IPS-20b (cell line): ENCODE data around the gene CAVIN1.
"Not testable (repeated sequence)": the region's sequence is repeated elsewhere in the genome, so short reads cannot be mapped to it uniquely, and the experiment has no call there.

ENCODE experiments used
- H3K27ac ChIP-seq: one replicate; pipeline ENCODE4 v1.5.1; 2013; ENCODE audit warnings: low read length
- H3K27me3 ChIP-seq: 2 replicates; pipeline ENCODE4 v1.6.1; 2013; ENCODE audit warnings: mild to moderate bottlenecking, low read length, inconsistent platforms; ENCODE audit not compliant: insufficient read depth
- H3K36me3 ChIP-seq: 2 replicates; pipeline ENCODE4 v1.6.1; 2013; ENCODE audit warnings: low read depth, mild to moderate bottlenecking, inconsistent platforms, low read length, moderate library complexity; ENCODE audit not compliant: insufficient read depth
- H3K4me1 ChIP-seq: 2 replicates; pipeline ENCODE4 v1.6.1; 2013; ENCODE audit warnings: mild to moderate bottlenecking, control low read depth, inconsistent platforms, low read length, moderate library complexity; ENCODE audit not compliant: insufficient read depth
- H3K4me3 ChIP-seq: 2 replicates; pipeline ENCODE4 v1.5.1; 2013; ENCODE audit warnings: mild to moderate bottlenecking, low read length, inconsistent platforms
- H3K9ac ChIP-seq: 2 replicates; pipeline ENCODE4 v1.6.1; 2013; ENCODE audit warnings: low read depth, mild to moderate bottlenecking, inconsistent platforms, low read length, moderate library complexity
- H3K9me3 ChIP-seq: 2 replicates; pipeline ENCODE4 v1.6.1; 2013; ENCODE audit warnings: mild to moderate bottlenecking, low read depth, low read length, inconsistent platforms; ENCODE audit not compliant: insufficient read depth

The CAVIN1 gene

DNA sequence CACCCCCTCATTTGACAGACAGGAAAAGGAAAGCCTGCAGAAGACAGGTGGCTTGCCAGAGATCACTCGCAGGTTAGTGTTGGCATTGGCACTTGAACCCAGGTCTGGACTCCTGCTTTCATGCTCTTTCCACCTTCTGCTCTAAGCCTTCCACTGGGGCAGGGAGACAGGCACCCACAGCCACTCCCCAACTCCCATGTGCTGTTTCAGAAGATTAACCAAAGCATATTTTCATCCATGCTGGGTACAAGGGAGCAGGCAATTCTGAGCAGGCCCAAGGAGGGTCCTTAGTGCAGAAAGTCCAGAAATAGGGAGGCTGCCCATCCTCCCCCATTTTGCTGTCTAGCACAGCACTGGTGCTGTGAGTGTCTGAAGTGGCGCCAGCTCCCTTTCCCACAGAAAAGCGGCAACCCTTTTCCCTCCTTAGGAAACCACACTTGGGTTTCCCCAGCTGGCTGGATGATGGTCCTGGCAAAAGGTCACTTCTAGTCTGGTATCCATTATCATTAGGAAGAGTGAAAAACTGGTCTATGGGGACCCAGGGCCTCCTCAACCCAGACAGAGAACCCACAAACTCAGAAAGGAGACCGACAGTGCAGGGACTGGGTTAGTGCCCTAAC is 2.0 kb upstream of the CAVIN1 start:
- Histone ChIP-seq H3K36me3 (no peaks in the 10 kb centered on the region), H3K4me1 (peaks cover 10% of the 10 kb centered on the region), H3K4me3 (no peak overlapping the region), H3K27me3 (peaks cover 43% of the 10 kb centered on the region), H3K9ac (no peak overlapping the region), H3K27ac (no peak overlapping the region), H3K9me3 (no peaks in the 10 kb centered on the region)

DNA sequence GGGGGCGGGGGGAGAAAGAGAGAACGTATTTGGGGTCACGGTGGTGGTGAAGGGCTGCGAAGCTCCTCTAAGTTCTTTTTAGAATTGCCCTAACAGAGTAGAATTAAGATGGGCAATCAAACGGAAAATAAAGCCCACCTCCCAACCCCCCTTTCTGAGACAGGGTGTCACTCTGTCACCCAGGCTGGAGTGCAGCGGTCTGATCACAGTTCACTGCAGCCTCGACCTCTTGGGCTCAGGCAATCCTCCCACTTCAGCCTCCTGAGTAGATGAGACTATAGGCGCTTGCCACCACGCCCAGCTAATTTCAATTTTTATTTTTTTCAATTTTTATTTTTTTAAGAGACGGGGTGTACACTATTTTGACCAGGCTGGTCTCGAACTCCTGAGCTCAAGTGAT is 710 bp upstream of the CAVIN1 start:
- Histone ChIP-seq H3K4me3 (peak overlapping the region; percentile 88), H3K27me3 (peaks cover 45% of the 10 kb centered on the region), H3K27ac (no peak overlapping the region), H3K4me1 (peaks cover 13% of the 10 kb centered on the region), H3K9ac (peak overlapping the region; percentile 68; the same call in 1 of the 2 replicates), H3K9me3 (no peaks in the 10 kb centered on the region), H3K36me3 (no peaks in the 10 kb centered on the region)

DNA sequence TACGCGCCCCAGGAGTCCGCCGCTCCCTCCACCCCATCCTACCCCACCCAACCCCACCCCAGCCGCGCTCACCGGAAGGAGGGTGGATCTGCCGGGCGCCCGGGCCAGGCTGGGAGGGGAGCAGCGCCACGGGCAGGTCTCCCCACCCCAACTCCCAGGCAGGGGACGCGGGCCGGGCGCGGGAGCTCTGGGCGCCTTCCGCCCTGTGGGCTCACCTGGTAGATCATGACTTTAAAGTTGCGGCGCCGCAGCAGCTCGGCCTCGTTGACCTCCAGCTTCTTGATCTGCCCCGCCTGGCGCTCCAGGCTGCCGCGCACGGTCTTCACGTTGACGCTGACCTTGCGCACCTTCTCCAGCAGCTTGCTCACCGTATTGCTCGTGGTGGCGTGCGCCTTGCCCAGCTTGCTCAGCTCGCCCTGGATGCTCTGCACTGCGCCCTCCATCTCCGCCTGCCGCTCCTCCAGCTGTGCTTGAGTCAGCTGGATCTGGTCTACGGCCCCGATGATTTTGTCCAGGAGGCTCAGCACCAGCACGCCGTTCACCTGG is 571 bp downstream of the CAVIN1 start:
- Histone ChIP-seq H3K9me3 (no peaks in the 10 kb centered on the region), H3K36me3 (no peaks in the 10 kb centered on the region), H3K27me3 (peaks cover 45% of the 10 kb centered on the region), H3K9ac (peak overlapping the region; percentile 72; the same call in 1 of the 2 replicates), H3K4me1 (peaks cover 10% of the 10 kb centered on the region), H3K4me3 (peak overlapping the region; percentile 88), H3K27ac (no peak overlapping the region)

DNA sequence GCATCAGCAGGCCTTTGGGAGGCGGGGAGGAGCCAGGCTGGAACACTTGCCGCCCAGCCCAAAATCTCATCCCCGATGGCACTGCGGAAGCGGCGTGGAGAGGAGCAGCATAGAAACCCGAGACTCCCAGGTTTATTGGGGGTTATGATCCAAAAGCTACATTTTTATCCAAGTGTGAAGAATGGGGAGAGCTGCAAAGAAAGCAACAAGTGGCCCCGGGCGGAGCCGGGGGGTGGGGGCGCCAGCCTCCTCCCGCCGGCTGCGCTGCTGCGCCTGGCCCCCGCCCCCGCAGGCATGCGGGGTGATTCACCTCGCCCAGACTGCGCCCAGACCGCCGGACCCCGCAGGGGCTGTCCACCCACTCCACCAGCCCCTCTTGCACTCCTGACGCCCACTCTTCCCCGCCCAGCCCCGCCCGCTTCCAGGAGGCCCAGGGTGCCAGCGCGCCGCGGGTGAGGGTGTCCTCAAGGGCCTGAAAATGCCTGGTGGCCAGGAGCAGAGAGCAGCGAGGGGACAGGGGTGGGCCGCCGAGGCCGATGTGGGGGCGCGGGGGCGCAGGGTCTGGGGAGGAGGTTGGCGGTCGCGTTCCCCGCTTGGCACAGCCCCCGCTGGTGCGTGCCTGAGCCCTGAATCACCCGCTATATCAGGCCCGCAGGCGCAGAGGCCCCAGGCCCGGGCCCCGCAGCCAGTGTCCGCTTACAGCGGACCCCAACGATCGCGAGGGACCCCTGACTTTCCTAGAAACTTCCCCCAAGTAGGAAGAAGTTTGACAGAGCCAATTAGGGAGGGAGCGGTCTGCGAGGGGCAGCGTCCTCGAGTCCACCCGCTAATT is 1.3 kb downstream of the CAVIN1 start:
- Histone ChIP-seq H3K9ac (peak overlapping the region; percentile 41; the same call in 1 of the 2 replicates), H3K4me1 (peaks cover 10% of the 10 kb centered on the region), H3K36me3 (no peaks in the 10 kb centered on the region), H3K9me3 (no peaks in the 10 kb centered on the region), H3K27me3 (peaks cover 45% of the 10 kb centered on the region), H3K4me3 (peak overlapping the region; percentile 88), H3K27ac (no peak overlapping the region)

DNA sequence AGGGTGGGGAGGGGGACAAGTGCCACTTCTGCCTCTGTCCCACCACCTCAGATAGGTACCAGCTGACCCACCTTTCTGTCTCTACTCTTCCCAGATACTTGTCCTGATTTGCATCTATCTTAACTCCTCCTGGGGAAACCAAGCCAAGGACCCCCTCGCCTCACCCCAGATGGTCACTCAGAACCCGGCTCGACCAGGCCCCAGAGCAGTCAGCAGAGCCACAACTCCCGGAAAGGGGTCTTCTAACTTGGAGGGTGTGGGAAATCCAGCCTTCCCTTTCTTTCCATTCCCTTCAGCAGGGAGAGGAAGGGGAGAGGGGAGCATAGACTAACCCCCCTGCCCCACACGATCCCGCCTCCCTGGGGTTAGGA is 1.9 kb downstream of the CAVIN1 start:
- Histone ChIP-seq H3K36me3 (no peaks in the 10 kb centered on the region), H3K27ac (no peak overlapping the region), H3K27me3 (peaks cover 45% of the 10 kb centered on the region), H3K4me1 (peaks cover 10% of the 10 kb centered on the region), H3K4me3 (peak overlapping the region; percentile 88), H3K9ac (peak overlapping the region; percentile 41; the same call in 1 of the 2 replicates), H3K9me3 (no peaks in the 10 kb centered on the region)

DNA sequence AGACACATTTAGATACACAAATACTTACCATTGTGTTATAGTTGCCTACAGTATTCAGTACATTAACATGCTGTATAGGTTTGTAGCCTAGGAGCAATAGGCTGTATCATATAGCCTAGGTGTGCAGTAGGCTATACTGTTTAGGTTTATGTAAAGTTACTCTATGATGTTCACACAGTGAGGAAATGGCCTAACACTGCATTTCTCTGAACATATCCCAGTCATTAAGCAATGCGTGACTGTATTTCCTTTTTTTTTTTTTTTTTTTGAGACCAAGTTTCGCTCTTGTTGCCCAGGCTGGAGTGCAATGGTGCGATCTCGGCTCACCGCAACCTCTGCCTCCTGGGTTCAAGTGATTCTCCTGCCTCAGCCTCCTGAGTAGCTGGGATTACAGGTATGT is 5.1 kb downstream of the CAVIN1 start:
- not testable (repeated sequence) for H3K9me3 ChIP-seq, H3K4me3 ChIP-seq, H3K36me3 ChIP-seq, H3K27ac ChIP-seq, H3K9ac ChIP-seq
- Histone ChIP-seq H3K27me3 (peaks cover 31% of the 10 kb centered on the region), H3K4me1 (peaks cover 17% of the 10 kb centered on the region)

DNA sequence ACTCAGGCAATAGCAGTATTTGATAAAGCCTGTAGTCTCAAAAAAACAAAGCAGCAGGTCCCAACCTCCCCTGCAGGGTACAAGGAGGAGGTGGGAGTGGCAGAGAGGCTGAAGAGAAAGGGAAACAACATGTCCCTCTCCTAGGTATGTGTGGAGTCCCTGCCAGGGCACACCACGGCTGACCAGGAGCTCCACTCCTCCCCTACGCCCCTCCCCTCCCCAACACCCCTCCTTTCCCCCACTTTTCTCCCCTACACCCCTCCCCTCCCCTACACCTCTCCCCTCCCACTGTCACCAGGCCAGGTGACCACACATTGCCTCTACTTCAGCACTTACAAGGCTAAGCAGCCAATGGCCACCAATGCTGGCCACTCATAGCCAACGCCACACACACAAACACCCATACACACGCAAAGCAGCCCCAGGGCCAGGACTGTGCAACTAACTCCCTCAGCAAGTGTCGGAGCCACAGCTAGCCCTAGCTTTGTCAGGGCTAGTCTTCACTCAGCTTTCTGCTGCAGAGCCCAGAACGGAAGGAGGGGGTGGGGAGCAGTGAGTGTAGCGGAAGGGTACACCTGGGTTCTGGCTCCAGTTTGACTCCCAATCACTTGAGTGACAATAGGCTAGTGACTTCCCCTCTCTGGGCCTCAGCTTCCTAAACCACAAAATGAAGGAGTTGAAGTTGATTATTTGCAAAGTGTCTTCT is 8.2 kb downstream of the CAVIN1 start:
- H3K9ac ChIP-seq: no peak overlapping the region; the same call in 1 of the 2 replicates

DNA sequence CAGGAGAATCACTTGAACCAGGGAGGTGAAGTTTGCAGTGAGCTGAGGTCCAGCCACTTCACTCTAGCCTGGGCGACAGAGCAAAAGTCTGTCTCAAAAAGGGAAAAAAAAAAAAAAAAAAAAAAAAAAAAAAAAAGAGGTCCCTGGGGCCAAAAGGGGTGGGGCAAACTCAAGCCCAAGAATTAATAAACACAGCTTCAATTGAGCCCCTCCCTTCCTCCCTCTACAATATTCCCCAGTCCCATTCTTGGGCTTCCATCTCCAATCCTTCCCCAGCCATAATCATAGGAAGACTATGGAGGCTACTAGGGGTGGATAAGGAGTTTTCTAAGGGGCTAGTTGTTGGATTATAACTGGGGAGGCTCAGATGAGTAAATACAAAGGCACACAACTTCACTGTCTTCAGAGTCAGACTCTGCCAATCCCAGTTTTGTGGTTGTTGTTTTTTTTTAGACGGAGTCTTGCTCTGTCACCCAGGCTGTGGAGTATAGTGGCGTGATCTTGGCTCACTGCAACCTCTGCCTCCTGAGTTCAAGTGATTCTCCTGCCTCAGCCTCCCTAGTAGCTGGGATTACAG is 9.5 kb downstream of the CAVIN1 start:
- Histone ChIP-seq H3K4me3 (no peak overlapping the region), H3K27me3 (no peaks in the 10 kb centered on the region), H3K27ac (no peak overlapping the region), H3K9ac (no peak overlapping the region), H3K9me3 (no peaks in the 10 kb centered on the region), H3K4me1 (peaks cover 6% of the 10 kb centered on the region), H3K36me3 (no peaks in the 10 kb centered on the region)

More for the DNA sequence above, 8.2 kb downstream of the CAVIN1 start:
- H3K9me3 ChIP-seq: no peaks in the 10 kb centered on the region
- peak overlapping the region; percentile 65 for H3K27ac ChIP-seq
- peaks cover 10% of the 10 kb centered on the region for H3K4me1 ChIP-seq
- H3K36me3 ChIP-seq: no peaks in the 10 kb centered on the region
- no peaks in the 10 kb centered on the region for H3K27me3 ChIP-seq
- no peak overlapping the region for H3K4me3 ChIP-seq

DNA sequence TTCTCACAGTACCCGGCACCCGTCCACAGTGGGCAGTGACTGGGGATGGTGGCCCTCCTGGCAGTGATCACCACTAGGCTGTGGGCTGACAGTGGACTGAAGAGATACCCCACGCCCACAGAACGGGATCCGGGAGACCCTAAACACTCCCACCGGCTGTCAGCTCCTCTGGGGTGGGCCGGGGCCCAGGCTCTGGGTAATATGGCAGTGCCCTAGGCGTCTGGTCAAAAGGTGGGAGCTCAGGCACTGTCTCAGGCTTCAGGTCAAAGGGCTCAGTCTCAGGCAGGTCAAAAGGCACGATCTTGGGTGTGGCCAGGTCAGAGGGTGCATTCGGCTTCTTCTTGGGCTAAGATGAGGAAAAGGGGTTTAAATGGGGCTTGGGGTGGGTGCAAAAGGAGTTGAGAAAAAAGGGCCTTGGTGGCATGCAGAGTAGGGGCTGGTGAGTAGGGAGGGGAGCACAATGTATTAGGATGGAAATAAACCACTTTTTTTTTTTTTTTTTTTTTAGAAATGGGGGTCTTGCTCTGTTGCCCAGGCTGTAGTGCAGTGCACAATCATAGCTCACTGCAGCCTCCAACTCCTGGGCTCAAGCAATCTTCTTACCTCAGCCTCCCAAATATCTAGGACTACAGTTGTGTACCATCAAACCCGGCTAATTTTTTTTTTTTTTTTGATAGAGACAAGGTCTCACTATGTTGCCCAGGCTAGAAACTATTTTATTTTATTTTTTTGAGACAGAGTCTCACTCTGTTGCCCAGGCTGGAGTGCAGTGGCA is 11.0 kb downstream of the CAVIN1 start:
- Histone ChIP-seq H3K4me1 (peaks cover 18% of the 10 kb centered on the region), H3K36me3 (no peaks in the 10 kb centered on the region)

DNA sequence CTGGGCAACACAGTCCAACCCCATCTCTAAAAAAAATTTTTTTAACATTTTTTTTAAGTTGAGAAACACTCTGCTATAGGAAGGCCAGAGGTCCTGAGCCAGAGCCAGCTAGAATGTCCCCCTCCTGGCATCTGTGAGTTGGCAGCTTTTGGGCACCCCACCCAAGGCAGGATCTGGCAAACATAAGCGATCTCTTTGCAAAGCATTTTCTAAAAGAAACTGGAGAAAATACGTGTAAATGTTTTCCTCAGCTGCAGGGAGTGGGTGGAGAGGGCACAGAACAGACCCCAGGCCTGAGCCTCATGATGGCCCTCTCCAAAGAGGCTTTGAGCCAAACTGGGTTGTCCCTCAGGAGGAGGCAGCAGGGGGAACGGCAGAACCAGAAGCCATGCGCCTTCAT is 11.7 kb downstream of the CAVIN1 start:
- Histone ChIP-seq H3K4me3 (no peak overlapping the region), H3K27ac (no peak overlapping the region), H3K4me1 (peaks cover 22% of the 10 kb centered on the region), H3K9me3 (no peaks in the 10 kb centered on the region), H3K27me3 (no peaks in the 10 kb centered on the region), H3K9ac (no peak overlapping the region), H3K36me3 (no peaks in the 10 kb centered on the region)

More for the DNA sequence above, 11.0 kb downstream of the CAVIN1 start:
- Histone ChIP-seq H3K4me3 (no peak overlapping the region), H3K27ac (no peak overlapping the region), H3K9me3 (no peaks in the 10 kb centered on the region), H3K27me3 (no peaks in the 10 kb centered on the region), H3K9ac (no peak overlapping the region)

DNA sequence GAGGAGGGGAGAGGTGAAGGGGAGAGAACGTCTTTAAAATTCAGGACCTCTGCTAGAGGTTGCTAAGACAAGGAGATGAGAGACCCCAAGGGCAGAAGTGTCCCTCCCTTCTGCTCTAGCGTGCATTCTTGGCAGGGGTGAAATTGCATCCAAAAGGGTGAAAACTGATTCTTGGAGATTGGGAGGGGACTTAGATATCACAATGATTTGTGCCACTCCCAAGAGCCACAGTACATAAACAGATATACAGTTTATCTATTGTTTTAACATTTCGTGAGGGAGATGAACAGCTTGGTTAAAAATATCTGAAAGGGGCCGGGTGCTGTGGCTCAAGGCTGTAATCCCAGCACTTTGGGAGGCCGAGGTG is 12.8 kb downstream of the CAVIN1 start:
- H3K27me3 ChIP-seq: no peaks in the 10 kb centered on the region
- H3K36me3 ChIP-seq: no peaks in the 10 kb centered on the region
- H3K4me1 ChIP-seq: peaks cover 21% of the 10 kb centered on the region
- no peaks in the 10 kb centered on the region for H3K9me3 ChIP-seq
- no peak overlapping the region for H3K27ac ChIP-seq
- H3K4me3 ChIP-seq: no peak overlapping the region
- no peak overlapping the region for H3K9ac ChIP-seq
